Panc1 (cell line): Measurements from ENCODE around the gene SERP2. TPM values are rescaled to one million over a fixed set of nuclear protein-coding genes. Genes with fewer than 3 reads are reported as not detected.

Experiments
- ATAC-seq: fragments of 200-7000 bp; cut with Tn5 transposase; 2 replicates; pipeline ENCODE4 v1.9.1; 2020; ENCODE audit warnings: mild to moderate bottlenecking, moderate library complexity
- BruUV-seq: library from RNA; stranded (reverse); fragments of 400-500 nt; replicated peaks from 2 replicates; lab custom pipeline; 2021; lab: Mats Ljungman, UMichigan
- CTCF ChIA-PET: fragments of 300-600 bp; sonication (Branson Sonifier 250); formaldehyde crosslinking; loops from one replicate; lab custom pipeline; 2022; ENCODE audit warnings: antibody characterized with exemption; lab: Charles Lee
- POLR2A ChIA-PET: fragments of 300-600 bp; sonication (Branson Sonifier 250); formaldehyde crosslinking; loops from one replicate; lab custom pipeline; 2022; ENCODE audit warnings: antibody characterized with exemption; lab: Charles Lee
- DNase-seq: peaks from one replicate; pipeline ENCODE4 v3.0.0-alpha.2; 2010; ENCODE audit warnings: low read depth, low spot score
- H3K27ac ChIP-seq: 2 replicates; pipeline ENCODE4 v1.5.1; 2011; ENCODE audit warnings: mild to moderate bottlenecking, low read length, inconsistent platforms
- H3K27me3 ChIP-seq: fragments of 200-500 bp; sonication (Bioruptor generic); 2 replicates; pipeline ENCODE4 v1.6.0; 2014; ENCODE audit warnings: low read length, inconsistent platforms; ENCODE audit not compliant: control insufficient read depth, insufficient read depth
- H3K36me3 ChIP-seq: fragments of 200-500 bp; sonication (Bioruptor generic); 2 replicates; pipeline ENCODE4 v1.5.1; 2014; ENCODE audit warnings: inconsistent platforms, mild to moderate bottlenecking, low read length, moderate library complexity; ENCODE audit not compliant: control insufficient read depth, insufficient read depth
- H3K4me1 ChIP-seq: 2 replicates; pipeline ENCODE4 v1.5.1; 2011; ENCODE audit warnings: inconsistent platforms, mild to moderate bottlenecking, low read length, moderate library complexity; ENCODE audit not compliant: control insufficient read depth, insufficient read depth
- H3K4me3 ChIP-seq, 2 experiments: 2 replicates each; pipeline ENCODE4 v1.5.1; 2011 to 2012; ENCODE audit warnings: low read depth in 2 of 2, low read length in 2 of 2, mild to moderate bottlenecking in 2 of 2, inconsistent platforms in 1 of 2, moderate library complexity in 1 of 2
- H3K9me3 ChIP-seq: fragments of 200-500 bp; sonication (Bioruptor generic); 2 replicates; pipeline ENCODE4 v1.5.1; 2014; ENCODE audit warnings: low read depth, mild to moderate bottlenecking, inconsistent platforms, low read length, moderate library complexity; ENCODE audit not compliant: control insufficient read depth, insufficient read depth
- POLR2AphosphoS5 ChIP-seq: IDR thresholded peaks from 2 replicates; pipeline ENCODE4 v1.6.1; 2012; ENCODE audit warnings: mild to moderate bottlenecking, low read depth, low read length, moderate library complexity
- SIN3A ChIP-seq: IDR thresholded peaks from 2 replicates; pipeline ENCODE4 v1.6.1; 2012; ENCODE audit warnings: low read depth, mild to moderate bottlenecking, low read length, moderate library complexity, borderline replicate concordance; ENCODE audit not compliant: insufficient read depth
- TCF7L2 ChIP-seq: IDR thresholded peaks from 2 replicates; pipeline ENCODE4 v1.6.1; 2011; ENCODE audit warnings: mild to moderate bottlenecking, low read depth, low read length, inconsistent platforms
- in situ Hi-C: cut with HindIII; loops from 2 replicates; pipeline ENCODE4 v1.10.0; 2016; ENCODE audit warnings: low sequenced_read_pairs, low pct_unique_long_range_greater_than_20kb
- intact Hi-C: fragments of 100-400 bp; cut with micrococcal nuclease; formaldehyde crosslinking; loops from one replicate; pipeline ENCODE4 v1.10.0; 2022; ENCODE audit not compliant: unreplicated experiment
- total RNA-seq: library from RNA; stranded (reverse); gene quantifications from one replicate; pipeline ENCODE4 v1.2.1, GENCODE V29; 2021; ENCODE audit not compliant: unreplicated experiment
- TF ChIP-seq, protein P1 (sequence below): fragments of 450-650 bp; IDR thresholded peaks from 2 replicates; pipeline ENCODE4 v1.5.1; 2017; ENCODE audit warnings: mild to moderate bottlenecking
- TF ChIP-seq, protein P2 (sequence below), 2 experiments: IDR thresholded peaks; 2 replicates each; pipeline ENCODE4 v1.6.1; 2011 to 2012; ENCODE audit warnings: low read depth in 2 of 2, control low read depth in 1 of 2, low read length in 1 of 2, mild to moderate bottlenecking in 1 of 2, moderate library complexity in 1 of 2; ENCODE audit not compliant: insufficient read depth in 1 of 2

Gene SERP2
- total RNA-seq, 1 experiment from 2014 or later = 0.18 TPM

DNA sequence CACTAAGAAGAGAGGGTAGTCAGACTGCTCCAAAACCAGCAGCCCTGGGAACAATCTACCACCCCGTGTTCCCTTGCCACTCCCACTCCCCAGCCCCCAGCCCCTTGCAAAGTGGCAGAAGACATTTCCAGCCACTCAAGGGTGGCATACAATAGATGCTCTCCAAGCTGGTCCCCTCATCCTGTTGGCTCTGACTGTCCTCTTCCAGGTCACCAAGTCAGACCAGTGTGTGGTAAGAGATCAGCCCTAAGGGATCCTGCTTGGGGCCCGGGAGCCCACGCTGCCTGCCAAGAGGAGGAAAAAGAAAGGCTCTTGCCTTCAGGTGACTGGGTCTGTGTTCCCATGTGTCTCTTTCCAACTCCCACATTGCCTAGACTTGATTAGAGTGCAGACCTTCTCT, 25.0 kb downstream of the SERP2 start:
- Histone ChIP-seq H3K27ac (no peak overlapping the region), H3K27me3 (no peaks in the 10 kb centered on the region), H3K36me3 (no peaks in the 10 kb centered on the region), H3K4me1 (0 out of 2 replicates have a peak, but pooled peaks cover 2% of the 10 kb centered on the region), H3K4me3 (no peak overlapping the region), H3K9me3 (no peaks in the 10 kb centered on the region)
- DNase-seq (no peak), ATAC-seq (no peak)
- TF ChIP-seq POLR2AphosphoS5 (no peak), TCF7L2 (no peak), SIN3A (no peak)
- TF ChIP-seq, protein P1, sequence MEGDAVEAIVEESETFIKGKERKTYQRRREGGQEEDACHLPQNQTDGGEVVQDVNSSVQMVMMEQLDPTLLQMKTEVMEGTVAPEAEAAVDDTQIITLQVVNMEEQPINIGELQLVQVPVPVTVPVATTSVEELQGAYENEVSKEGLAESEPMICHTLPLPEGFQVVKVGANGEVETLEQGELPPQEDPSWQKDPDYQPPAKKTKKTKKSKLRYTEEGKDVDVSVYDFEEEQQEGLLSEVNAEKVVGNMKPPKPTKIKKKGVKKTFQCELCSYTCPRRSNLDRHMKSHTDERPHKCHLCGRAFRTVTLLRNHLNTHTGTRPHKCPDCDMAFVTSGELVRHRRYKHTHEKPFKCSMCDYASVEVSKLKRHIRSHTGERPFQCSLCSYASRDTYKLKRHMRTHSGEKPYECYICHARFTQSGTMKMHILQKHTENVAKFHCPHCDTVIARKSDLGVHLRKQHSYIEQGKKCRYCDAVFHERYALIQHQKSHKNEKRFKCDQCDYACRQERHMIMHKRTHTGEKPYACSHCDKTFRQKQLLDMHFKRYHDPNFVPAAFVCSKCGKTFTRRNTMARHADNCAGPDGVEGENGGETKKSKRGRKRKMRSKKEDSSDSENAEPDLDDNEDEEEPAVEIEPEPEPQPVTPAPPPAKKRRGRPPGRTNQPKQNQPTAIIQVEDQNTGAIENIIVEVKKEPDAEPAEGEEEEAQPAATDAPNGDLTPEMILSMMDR = no peak
- TF ChIP-seq, protein P2, sequence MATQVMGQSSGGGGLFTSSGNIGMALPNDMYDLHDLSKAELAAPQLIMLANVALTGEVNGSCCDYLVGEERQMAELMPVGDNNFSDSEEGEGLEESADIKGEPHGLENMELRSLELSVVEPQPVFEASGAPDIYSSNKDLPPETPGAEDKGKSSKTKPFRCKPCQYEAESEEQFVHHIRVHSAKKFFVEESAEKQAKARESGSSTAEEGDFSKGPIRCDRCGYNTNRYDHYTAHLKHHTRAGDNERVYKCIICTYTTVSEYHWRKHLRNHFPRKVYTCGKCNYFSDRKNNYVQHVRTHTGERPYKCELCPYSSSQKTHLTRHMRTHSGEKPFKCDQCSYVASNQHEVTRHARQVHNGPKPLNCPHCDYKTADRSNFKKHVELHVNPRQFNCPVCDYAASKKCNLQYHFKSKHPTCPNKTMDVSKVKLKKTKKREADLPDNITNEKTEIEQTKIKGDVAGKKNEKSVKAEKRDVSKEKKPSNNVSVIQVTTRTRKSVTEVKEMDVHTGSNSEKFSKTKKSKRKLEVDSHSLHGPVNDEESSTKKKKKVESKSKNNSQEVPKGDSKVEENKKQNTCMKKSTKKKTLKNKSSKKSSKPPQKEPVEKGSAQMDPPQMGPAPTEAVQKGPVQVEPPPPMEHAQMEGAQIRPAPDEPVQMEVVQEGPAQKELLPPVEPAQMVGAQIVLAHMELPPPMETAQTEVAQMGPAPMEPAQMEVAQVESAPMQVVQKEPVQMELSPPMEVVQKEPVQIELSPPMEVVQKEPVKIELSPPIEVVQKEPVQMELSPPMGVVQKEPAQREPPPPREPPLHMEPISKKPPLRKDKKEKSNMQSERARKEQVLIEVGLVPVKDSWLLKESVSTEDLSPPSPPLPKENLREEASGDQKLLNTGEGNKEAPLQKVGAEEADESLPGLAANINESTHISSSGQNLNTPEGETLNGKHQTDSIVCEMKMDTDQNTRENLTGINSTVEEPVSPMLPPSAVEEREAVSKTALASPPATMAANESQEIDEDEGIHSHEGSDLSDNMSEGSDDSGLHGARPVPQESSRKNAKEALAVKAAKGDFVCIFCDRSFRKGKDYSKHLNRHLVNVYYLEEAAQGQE (IDR thresholded peaks at IDR 0.05; ENCODE audit: insufficient read depth in 1 of 2, low read depth in 2 of 2, low read length in 1 of 2) = no peak
- no TSS peak for BruUV-seq
- intact Hi-C loops (no loop called here), in situ Hi-C loops (no loop called here)
- POLR2A ChIA-PET = no interaction called here
- CTCF ChIA-PET = no interaction called here

DNA sequence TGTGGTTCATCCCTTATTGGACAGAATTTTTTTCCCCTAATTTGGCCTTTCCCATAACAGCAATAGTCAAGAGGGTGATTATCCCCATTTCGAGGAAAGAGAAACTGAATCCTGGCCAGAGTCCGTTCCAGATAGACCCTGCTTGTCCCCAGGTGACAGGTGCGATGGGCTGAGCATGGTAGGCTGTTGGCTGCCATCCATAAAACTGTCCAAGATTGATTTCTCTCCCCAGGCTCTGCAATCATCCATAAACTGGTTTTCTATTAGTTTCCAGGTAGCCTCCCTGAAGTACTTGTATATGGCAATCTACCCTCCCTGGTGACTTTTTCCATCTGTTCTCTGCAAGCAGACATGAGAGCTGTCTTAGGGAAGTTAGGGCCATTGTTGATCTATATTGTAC, 25.4 kb downstream of the SERP2 start:
- ChIA-PET CTCF (no interaction called here), POLR2A (no interaction called here)
- no TSS peak for BruUV-seq
- ATAC-seq (no peak), DNase-seq (no peak)
- no peaks in the 10 kb centered on the region for H3K9me3 ChIP-seq
- H3K36me3 ChIP-seq = no peaks in the 10 kb centered on the region
- TF ChIP-seq, protein P1 = no peak
- TF ChIP-seq, protein P2 (IDR thresholded peaks at IDR 0.05; ENCODE audit: insufficient read depth in 1 of 2, low read depth in 2 of 2, low read length in 1 of 2) = no peak
- TF ChIP-seq TCF7L2 = no peak
- no peak for TF ChIP-seq SIN3A
- TF ChIP-seq POLR2AphosphoS5 = no peak
- peaks cover 5% of the 10 kb centered on the region; the same call in 1 of the 2 replicates for H3K4me1 ChIP-seq
- intact Hi-C loops = no loop called here
- no peak overlapping the region for H3K27ac ChIP-seq
- H3K27me3 ChIP-seq = no peaks in the 10 kb centered on the region
- no peak overlapping the region for H3K4me3 ChIP-seq
- in situ Hi-C loops = no loop called here
